HG02571 (cell line): ENCODE results near the gene KIF26B.

Source experiments
- ATAC-seq: cut with Tn5 transposase; IDR thresholded peaks from one replicate; pipeline ENCODE4 v1.9.1; 2021; ENCODE audit warnings: mild to moderate bottlenecking, moderate library complexity; ENCODE audit not compliant: unreplicated experiment

Gene KIF26B

GRCh38 chr1:245609354-245610150, 454.8 kb downstream of the KIF26B start:
- ATAC-seq: no peak

DNA sequence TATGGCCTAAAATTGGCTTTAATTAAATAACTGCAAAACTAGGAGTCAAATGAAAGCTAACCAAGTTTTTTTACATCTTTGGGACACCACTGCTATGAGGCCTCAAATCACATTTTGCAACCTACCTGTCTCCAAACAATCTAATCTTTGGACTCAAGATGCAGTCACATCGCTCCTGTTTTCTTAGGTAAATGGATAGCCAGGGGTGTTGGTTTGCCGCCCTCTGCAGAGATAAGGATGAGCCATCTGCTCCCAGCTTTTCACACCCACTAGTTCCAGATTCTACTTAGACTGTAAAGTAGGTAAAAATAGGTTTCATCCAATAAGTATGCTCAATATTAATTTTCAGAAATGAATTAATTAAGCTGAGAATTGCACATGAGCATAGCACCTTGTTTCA, 456.5 kb downstream of the KIF26B start:
- ATAC-seq: no peak

GRCh38 chr1:245614476-245614875, 459.7 kb downstream of the KIF26B start:
- no peak for ATAC-seq

GRCh38 chr1:245615001-245615400, 460.2 kb downstream of the KIF26B start:
- no peak for ATAC-seq

- ATAC-seq: no peak
Observed at GRCh38 chr1:245621589-245621988, 466.8 kb downstream of the KIF26B start.

DNA sequence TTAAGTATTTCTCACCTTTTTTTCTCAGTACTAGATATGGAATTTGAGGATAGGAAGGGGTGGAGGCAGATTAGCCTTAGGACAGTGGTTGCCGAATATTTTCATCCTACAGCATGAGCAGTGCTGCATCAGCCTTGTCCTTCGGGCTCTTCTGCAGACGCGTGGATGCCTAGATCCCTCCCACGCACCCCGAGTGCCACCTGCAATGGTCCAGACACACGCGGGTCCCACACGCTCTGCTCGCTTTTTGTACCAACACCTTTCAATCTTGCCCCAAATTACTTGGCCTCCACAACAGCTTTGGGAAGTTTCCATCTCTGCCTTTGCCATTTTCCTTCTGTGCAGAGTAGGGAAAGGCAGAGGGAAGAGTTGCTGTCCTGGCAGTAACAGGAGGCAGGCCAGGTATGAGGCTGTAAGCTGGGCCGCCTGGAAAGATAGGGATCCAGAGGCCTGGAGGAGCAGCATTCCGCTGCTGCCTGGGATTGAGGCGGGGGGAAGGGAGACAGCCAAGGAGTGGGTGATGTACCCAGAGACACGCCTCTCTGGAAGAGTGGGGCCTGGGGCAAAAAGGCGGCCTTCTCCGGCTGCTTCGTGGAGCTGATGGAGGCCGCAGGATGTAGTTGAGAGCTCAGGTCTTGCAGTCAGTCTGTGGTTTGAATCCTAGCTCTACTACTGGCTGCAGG, 467.7 kb downstream of the KIF26B start:
- no peak for ATAC-seq

GRCh38 chr1:245641384-245641783, 486.6 kb downstream of the KIF26B start:
- ATAC-seq: no peak

GRCh38 chr1:245645406-245645805, 490.6 kb downstream of the KIF26B start:
- peak; percentile 15 for ATAC-seq

- ATAC-seq: peak; percentile 57
Observed at GRCh38 chr1:245645894-245646293, 491.1 kb downstream of the KIF26B start.

GRCh38 chr1:245648749-245649522, 494.2 kb downstream of the KIF26B start:
- no peak for ATAC-seq

DNA sequence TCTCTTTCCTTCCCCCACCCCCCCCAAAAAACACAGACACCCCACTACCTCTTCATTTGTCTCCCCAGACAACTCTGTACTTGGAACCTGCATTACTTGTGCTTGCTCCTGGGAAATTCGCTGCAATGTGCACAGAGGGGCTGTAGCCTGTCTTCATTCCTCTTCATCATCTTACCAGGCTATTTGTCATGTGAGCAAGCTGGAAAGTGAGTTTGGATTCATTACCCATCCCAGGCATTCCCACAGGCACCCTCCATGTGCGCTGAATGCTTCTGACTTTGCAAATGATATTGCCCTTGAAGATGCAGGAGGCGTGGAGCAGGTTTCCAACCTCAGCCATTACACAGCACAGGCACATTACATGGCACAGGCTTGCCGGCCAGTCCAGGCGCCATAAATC, 494.9 kb downstream of the KIF26B start:
- ATAC-seq: no peak

DNA sequence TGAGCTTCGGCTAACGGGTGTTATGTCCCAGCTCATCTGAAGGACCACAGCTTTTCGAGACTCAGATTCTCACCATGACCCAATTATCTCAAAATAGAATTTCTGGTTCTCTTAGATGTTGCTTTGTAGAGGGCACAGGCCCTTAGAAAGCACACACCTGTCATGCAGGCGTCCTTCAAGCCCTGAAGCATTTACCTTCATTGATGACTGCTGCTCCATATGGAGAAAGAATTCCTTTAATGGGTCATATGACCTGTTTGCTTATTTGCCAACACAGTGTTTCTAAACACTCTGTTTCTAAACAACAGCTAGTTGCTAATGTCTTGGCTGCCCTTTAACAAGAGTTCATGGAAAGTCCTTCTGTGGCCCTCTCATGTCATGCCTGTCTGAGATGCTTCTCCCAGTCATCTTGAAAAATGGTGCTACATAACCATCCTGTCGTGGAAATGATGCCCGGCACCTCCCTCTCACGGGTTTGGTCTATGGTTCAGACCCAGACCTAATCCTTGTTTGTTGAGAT, 495.7 kb downstream of the KIF26B start:
- ATAC-seq: no peak

- ATAC-seq: no peak
Observed at GRCh38 chr1:245651093-245651492, 496.3 kb downstream of the KIF26B start.

DNA sequence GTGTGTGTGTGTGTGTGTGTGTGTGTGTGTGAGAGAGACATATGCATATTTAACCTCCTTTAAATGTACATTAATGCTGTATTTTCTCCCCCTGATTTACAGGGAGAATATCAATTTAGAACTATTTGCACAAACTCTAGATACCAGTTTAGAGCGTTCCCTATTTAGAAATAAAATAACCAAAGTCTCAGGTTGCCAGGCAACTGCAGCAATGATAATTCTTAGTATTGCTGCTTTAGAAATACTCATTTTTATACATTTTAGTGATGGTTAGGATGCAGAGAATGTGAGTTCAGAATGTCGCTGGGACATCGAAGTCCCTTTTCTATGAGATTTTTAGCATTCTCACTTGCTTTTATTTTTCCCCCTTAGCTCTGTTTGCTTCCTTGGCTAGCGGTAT, 497.3 kb downstream of the KIF26B start:
- no peak for ATAC-seq

DNA sequence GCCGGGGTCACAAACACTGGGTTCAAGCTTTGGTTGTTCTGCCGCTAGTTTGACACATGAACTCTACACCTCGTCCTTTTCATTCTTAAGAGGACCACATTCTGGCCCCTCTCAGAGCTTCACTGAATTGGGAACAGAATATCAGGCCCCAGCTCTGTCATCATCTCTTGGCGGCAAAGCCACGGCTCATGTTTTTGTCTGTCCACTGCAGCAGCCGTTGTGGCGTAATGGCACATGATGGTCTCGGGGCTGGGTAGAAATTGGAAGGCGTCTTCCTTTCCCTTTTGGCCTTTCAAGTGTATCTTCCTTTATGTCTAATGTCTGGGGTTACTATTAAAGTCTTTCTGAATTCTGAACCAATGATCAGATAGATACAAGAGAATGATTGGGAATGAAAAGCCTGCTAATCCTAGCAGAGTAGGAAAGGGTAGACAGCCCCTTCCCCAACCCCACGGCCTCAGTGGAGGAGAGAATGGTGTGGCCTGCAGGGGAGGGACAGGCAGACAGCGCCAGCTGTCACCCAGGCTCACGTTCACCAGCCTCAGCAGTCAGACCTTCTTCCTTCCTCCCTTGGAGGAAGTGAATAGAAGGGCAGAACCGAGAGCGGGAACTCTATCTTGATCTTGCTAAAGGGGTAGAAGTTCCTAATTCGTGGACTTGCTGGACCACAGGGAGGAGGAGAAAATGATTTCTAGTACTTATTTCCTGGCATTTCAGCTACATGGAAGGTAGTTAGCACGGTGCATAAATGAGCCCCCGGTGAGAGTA, 498.1 kb downstream of the KIF26B start:
- no peak for ATAC-seq

DNA sequence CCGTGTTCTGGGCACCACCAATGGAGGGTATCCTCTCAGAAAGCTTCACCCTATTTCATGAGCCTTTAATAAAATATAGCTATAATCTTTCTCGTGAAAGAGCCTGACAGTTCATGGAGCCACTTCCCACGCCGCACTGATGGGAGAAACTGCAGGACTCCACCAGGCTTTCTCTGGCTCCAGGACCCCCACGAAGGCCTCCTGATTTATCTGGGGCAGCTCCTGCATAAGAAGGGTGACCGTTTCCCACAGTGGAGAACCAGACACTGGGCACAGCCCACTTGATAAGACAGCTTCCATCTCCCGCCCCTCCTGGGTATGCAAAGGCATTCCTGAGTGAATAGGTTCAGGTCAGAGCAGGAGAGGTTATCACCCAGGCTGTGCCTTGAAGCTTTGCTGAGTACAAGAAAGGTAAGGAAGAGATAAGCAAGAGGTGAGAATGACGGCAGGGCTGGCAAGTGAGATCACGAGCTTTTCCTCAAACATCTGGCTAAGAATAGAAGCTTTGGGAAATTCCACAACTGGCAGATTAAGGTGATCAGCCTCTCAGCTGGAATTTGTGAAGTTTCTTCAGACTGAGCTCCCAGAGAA, 499.8 kb downstream of the KIF26B start:
- ATAC-seq: no peak

DNA sequence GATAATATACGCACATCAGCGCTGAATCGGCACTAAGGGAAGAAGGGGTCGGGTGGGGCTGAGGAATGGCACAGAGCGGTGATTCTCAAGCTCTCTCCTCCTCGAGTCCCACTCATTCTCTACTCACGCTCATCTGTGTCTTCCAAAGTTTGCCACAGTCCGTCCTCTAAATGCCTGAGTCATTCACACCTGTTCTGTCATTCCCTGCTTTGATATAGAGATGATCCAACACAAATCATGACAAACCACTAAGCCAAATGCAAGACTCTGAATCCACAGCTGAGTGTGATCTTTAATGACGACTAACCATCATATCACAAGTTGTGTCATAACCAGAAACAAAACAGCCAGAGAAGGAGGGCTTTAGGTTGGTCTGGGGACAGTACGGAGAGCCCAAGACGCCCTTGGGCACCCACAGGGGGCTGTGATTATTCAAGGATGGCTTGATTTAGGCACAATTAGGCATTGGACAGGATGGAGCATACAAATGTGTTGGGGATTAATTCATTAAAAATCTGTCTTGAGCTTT, 501.5 kb downstream of the KIF26B start:
- ATAC-seq: no peak

DNA sequence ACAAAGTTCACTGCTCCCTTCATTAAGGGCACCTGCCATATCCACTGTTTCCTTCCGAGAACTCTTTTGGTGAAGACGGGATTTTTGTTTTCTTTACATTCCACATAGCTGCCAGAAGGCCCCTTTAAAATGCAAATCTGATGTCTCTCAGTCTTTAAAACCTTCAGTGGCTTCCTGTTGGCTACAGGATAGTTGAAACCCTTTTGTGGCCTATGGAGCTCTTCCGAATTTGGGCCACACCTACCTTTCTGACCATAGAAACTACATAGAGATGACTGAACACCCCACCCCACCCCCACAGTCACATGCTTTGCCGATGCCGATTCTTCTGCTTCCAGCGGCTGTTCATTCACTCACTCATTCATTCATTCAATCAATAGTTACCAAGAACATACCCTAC, 502.6 kb downstream of the KIF26B start:
- no peak for ATAC-seq

DNA sequence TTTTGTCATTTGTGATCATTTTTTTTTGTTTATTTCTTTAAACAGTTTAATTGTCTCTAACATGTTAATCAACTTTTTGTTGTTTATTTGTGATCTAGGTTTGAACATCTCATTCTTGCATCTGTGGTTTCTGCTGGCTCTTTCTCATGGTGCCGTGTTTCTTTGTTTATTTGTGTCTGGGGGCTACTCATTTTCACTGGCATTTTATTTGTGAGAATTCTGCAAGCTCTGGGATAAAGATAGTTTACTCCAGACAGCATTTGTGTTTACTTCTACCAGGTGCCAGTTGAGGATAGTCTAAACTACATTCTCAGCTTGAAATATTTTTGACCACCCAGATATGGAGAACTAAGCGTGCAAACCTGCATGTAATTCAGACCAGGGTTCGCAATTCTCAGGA, 508.6 kb downstream of the KIF26B start:
- ATAC-seq: no peak

GRCh38 chr1:245663841-245664240, 509.1 kb downstream of the KIF26B start:
- ATAC-seq: no peak
